Fibroblast of upper back skin (primary cell): ENCODE results near the gene KRT6C.

Experiments used
- DNase-seq: peaks from one replicate; pipeline ENCODE4 v3.0.0-alpha.2; 2013

Gene KRT6C

DNA sequence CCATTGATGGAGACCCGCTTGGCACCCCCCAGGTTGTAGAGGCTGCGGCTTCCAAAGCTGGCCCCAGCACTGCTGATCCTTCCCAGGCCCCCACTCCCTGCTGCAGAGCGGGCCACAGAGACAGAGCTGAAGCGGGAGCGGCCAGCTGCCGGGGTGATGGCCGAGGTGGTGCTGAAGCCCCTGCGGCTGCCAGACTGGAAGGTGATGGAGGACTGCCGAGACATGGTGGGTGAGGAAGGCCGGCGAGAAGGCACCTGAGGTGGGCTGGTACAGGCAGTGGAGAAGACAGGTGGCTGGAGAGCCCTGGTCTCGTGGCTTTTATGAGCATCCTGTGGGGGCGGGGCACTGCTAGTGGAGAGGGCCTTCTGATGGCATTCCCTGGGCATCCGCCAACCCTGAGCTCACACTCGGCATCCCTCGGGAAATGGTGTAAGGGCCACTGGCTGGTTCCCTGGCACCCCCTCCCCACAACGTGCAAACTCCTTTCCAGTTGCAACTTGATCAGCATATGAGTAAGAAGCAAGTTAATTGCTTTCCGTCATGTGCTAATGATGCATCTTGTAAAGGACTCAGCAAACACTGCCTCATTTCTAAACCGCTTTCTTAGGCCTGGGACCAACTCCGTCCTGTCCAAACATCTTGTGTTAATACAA is 39.4 kb downstream of the KRT6C start, which contains the start of gene KRT75:
TSS of gene KRT75 (minus strand) at position 291 of the 653 bp plus-strand sequence. CDS start at position 224, 67 bp downstream.
- DNase-seq = no peak

DNA sequence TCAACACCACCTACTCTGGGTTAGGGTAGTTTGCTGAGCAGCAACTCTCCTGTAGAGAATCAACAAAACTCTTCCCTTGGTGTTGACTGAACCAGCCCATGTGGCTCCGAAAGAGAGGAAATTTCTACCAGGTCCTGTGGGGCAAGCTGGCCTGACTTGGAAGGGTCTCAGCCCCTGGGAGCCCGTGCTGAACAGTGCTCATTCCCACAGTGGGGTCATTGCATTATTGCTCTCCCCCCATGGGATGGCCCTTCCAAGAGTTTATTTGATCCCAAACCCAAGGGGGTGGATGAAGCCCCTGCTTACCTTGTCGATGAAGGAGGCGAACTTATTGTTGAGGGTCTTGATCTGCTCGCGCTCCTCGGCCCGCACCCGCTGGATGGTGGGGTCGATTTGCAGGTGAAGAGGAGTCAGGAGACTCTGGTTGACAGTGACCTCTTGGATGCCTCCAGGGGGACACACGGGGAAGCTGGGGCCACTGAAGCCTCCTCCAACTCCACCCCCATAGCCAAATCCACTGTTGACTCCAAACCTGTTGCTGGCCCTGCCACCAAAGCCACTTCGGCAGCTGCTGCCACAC is 40.0 kb downstream of the KRT6C start:
- DNase-seq = no peak

DNA sequence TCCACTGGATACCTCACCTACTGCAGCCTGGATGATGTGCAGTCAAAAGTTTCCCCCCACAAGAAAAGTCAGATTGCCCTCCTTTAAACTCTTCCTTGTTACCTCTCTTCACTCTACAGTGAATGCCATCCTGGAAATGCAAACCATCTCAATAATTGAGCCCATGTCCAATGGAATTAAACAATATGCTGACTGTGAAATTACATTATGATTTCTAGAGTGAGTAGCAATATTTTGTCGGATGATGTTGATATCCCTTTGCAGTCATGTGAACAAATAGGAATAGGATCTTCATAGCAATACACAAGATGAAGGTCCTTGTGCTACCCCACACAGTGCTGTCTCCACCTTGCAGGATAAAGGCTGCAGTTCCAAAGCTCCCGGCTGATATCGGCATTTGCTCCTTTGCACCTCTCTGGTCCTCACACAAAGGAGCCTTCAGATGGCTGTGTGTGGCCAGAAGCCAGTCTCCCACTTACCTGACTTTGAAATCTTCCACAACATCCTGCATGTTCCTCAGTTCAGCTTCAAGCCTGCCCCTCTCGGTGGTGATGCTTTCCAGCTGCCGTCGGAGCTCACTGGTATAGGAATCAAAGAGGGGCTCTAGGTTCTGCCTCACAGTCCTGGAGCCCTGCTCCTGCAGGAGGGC is 40.9 kb downstream of the KRT6C start:
- no peak for DNase-seq

DNA sequence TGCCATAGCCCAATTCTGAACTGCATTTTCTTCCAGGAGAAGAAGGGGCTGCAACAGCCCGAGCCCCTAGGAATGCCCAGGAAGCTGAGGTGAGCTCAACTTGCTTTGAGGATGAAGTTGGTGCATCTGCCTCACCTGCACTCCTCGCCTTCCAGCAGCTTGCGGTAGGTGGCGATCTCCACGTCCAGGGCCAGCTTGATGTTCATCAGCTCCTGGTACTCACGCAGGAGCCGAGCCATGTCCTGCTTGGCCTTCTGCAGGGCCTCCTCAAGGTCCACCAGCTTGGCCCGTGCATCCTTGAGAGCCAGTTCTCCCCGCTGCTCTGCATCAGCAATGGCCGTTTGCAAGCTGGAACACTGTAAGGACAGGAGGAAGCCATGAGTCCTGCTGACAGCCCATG is 45.5 kb downstream of the KRT6C start:
- DNase-seq = no peak

DNA sequence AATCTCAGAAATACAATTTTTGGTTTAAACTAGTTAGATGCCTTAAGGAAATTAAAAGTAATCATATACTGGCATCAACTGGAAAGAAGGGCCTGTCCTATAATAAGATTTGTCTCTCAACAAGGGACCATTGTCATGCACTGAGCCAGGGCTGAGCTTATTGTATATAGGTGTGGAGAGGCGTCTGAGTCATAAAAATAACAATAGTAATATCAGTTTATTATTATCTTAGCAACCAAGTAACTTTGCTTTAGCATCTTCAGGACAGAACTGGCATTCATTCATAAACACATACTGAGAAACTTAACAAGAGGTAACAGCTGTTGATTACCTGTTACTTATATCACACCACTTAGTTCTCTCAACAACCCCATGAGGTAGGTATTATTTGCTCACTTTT is 46.5 kb downstream of the KRT6C start:
- DNase-seq = no peak

DNA sequence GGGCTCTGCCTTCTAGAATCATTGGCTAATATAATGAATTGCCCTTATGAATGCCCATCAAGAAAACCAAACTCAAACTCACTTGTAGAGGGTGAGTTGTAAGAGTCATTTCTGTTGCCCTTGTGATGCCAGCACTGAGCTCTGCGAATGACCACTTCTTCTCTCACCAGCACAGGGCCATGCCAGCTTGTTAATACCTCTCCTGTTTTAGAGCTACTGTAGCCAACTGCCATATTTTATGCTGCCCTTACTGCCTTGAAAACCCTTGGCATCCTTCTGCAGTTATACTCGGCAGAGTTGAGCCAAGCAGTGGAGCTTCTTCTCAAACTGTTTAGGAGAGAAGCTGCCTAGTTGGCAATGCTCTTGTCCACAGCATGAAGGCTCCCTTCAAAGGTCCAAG is 47.6 kb downstream of the KRT6C start:
- no peak for DNase-seq

DNA sequence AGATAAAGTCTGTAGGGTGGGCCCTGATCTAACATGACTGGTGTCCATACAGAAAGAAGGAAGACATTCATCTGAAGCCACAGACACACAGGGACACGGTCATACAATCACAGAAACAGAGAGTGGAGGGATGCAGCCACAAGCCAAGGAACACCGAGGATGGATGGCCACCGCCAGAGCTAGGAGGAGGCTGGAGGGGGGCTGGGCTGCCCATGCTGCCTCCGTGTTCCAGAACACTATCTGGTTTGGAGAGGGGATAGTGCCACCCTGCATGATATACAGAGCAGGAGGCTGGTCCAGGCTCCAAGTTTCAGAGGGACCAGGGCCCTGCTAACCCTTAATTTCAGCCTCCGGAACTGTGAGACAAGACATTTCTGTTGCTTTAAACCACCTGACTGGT is 48.1 kb downstream of the KRT6C start:
- DNase-seq = no peak

DNA sequence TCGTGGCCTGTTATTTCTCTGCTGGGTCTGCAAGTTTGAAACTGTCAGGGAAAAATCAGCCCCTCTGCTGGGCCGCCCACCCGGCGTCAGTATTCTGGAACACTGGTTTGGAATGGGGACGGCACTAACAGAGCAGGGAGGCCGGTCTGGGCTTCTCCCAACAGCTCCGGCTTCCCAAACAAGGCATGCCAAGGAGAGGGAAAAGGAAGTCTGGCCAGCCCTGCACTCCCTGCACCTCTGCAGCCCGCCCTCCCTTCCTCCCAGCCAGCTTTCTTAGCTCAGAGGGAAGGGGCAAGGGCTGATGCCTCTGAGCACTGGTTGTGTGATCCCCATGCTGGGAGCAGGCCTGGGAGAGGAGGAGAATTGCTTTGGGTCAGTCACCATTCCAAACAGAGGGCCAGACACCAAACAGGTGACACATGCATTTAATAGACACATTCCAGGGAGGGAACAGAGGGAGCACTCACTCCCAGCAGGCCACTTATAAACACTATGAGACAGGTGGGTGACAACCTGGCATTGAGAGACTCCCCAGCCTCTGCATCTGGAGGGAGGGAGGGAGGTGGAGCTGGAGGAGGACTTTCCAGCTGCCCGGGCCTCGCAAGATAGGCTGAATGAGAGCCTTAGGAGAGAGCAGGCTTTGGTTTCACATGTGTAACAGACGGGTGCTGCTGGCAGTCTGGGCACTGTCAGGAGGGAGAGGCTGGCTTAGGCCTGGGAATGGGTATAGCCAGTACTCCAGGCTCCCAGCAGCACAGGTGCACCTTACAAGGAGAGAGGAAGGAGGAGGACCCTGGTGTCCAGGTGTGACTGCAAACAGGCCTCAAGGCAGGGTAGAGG is 49.7 kb downstream of the KRT6C start:
- DNase-seq = no peak

DNA sequence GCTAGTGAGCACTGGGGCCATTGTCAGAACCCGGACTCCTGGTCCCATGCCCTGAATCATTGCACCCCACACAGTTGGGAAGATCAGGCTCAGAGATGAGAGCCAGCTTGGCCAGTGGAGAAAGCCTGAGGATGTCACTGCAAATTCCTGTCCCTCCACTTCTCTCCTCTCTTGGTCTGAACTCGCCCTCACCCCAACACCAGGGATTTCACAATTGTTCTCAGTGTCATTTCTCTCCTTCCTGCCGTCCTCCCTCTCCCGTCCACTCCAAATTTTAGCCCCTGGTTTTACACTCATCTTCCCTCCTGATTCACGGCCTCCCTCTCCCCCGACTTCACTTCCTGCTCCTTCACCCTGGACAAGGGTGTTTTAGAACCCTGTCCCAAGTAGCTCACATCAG is 50.6 kb downstream of the KRT6C start:
- no peak for DNase-seq

DNA sequence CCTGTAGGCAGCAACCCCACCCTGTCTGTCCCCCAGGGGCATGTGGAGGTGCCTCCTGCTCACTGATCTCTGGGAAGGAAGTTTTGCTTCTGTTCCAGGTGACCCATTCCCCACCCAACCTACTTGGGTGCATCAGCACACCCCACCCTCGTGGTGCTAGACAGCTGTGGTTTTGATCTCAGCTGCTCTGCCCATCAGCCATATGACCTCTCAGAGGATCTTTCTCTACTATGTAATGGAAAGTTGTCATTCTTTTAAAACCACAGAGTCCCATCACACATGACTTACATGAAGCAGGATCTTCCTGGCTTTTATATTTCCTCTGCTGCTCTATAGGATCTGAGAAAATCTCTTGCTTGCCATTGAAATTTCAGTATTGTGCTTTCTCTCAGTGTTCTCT is 53.9 kb downstream of the KRT6C start:
- DNase-seq = peak; percentile 66

DNA sequence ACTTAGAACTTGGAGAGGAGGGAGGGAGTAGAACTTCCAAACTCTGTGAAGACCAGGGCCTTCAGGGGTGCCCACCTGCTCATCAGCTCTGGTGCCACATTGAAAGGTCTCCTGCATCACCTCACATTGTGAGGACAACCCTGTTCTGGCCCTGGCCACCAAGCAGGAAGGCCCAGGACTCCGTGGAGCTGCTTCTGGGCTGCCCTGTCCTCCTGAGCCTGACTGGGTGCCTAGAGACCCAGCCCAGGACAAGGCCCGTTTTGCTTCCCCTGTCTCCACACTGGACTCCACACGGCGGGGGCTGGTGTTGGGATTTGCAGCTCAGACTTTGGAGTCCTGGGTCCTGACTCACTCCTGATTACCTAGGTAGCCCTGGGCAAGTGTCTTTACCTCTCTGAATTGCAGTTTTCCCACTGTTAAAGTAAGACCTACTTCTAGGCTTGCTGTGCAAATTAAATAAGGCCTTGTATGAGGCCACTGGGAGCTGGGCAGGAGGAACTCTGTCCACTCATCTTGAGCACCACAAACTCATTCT is 55.0 kb downstream of the KRT6C start:
- DNase-seq = no peak
